HEK293 (cell line): Measurements from ENCODE around the gene DUSP1.

Source experiments
- CTCF ChIA-PET: fragments of 350-600 bp; formaldehyde crosslinking; extraction: SDS; loops from one replicate; lab custom pipeline; 2021; ENCODE audit warnings: antibody characterized with exemption; lab: Yijun Ruan, JAX
- POLR2A ChIA-PET: fragments of 300-600 bp; formaldehyde crosslinking; extraction: SDS; loops from one replicate; lab custom pipeline; 2020; ENCODE audit warnings: antibody characterized with exemption, inconsistent platforms; lab: Yijun Ruan, JAX
- H3K27ac ChIP-seq: fragments of 200-500 bp; sonication (Bioruptor generic); 2 replicates; pipeline ENCODE4 v1.5.1; 2014; ENCODE audit warnings: low read depth, low read length, control low read depth, inconsistent platforms; ENCODE audit errors: extremely low read depth
- H3K36me3 ChIP-seq, 2 experiments: fragments of 200-500 bp in 1 of 2; sonication (Bioruptor generic) in 1 of 2; 1 replicate in 1 of 2; 2 replicates in 1 of 2; pipeline ENCODE4 v1.5.1; 2014 to 2017; ENCODE audit warnings: inconsistent platforms in 2 of 2, low read length in 2 of 2; ENCODE audit not compliant: control insufficient read depth in 2 of 2, insufficient read depth in 1 of 2
- H3K4me1 ChIP-seq: fragments of 200-500 bp; sonication (Bioruptor generic); 2 replicates; pipeline ENCODE4 v1.5.1; 2014; ENCODE audit warnings: mild to moderate bottlenecking, low read length, inconsistent platforms; ENCODE audit not compliant: control insufficient read depth, insufficient read depth
- H3K4me3 ChIP-seq: 2 replicates; pipeline ENCODE4 v1.5.1; 2011; ENCODE audit warnings: low read depth, mild to moderate bottlenecking, control low read depth, low read length, moderate library complexity
- H3K9me3 ChIP-seq: fragments of 200-500 bp; sonication (Bioruptor generic); 2 replicates; pipeline ENCODE4 v1.5.1; 2014; ENCODE audit warnings: low read depth, low read length, inconsistent platforms; ENCODE audit not compliant: control insufficient read depth, insufficient read depth
- BCL11B ChIP-seq: fragments of 450-650 bp; formaldehyde crosslinking; IDR thresholded peaks from 2 replicates; pipeline ENCODE4 v1.5.1; 2016; ENCODE audit warnings: low read depth, missing biosample characterization, missing genetic modification characterization
- GLI4 ChIP-seq: fragments of 450-650 bp; formaldehyde crosslinking; IDR thresholded peaks from 2 replicates; pipeline ENCODE4 v1.5.1; 2016; ENCODE audit warnings: missing biosample characterization, missing genetic modification characterization
- GLIS1 ChIP-seq: fragments of 450-650 bp; formaldehyde crosslinking; IDR thresholded peaks from 2 replicates; pipeline ENCODE4 v1.5.1; 2016; ENCODE audit warnings: missing biosample characterization, missing genetic modification characterization
- KLF1 ChIP-seq: fragments of 450-650 bp; formaldehyde crosslinking; IDR thresholded peaks from 2 replicates; pipeline ENCODE4 v1.5.1; 2016; ENCODE audit warnings: missing biosample characterization, missing genetic modification characterization
- PRDM1 ChIP-seq: fragments of 450-650 bp; formaldehyde crosslinking; IDR thresholded peaks from 2 replicates; pipeline ENCODE4; 2016; ENCODE audit warnings: missing biosample characterization, missing genetic modification characterization
- SCRT1 ChIP-seq: fragments of 450-650 bp; formaldehyde crosslinking; IDR thresholded peaks from 2 replicates; pipeline ENCODE4 v1.5.1; 2016; ENCODE audit warnings: missing biosample characterization, missing genetic modification characterization, borderline replicate concordance
- SP2 ChIP-seq: fragments of 450-650 bp; formaldehyde crosslinking; IDR thresholded peaks from 2 replicates; pipeline ENCODE4 v1.5.1; 2016; ENCODE audit warnings: missing biosample characterization, missing genetic modification characterization
- ZBTB20 ChIP-seq: fragments of 450-650 bp; formaldehyde crosslinking; IDR thresholded peaks from 2 replicates; pipeline ENCODE4 v1.5.1; 2016; ENCODE audit warnings: missing biosample characterization, missing genetic modification characterization
- ZBTB48 ChIP-seq: fragments of 450-650 bp; formaldehyde crosslinking; IDR thresholded peaks from 2 replicates; pipeline ENCODE4 v1.5.1; 2016; ENCODE audit warnings: missing biosample characterization, missing genetic modification characterization
- ZBTB8A ChIP-seq: fragments of 450-650 bp; formaldehyde crosslinking; IDR thresholded peaks from 2 replicates; pipeline ENCODE4 v1.5.1; 2016; ENCODE audit warnings: missing biosample characterization, missing genetic modification characterization
- ZEB2 ChIP-seq: fragments of 450-650 bp; formaldehyde crosslinking; IDR thresholded peaks from 2 replicates; pipeline ENCODE4 v1.5.1; 2016; ENCODE audit warnings: missing biosample characterization, missing genetic modification characterization
- ZFP37 ChIP-seq: fragments of 450-650 bp; formaldehyde crosslinking; IDR thresholded peaks from 2 replicates; pipeline ENCODE4 v1.5.1; 2016; ENCODE audit warnings: missing biosample characterization, missing genetic modification characterization
- ZFP41 ChIP-seq: fragments of 450-650 bp; formaldehyde crosslinking; IDR thresholded peaks from 2 replicates; pipeline ENCODE4 v1.5.1; 2016; ENCODE audit warnings: missing biosample characterization, missing genetic modification characterization, borderline replicate concordance
- ZNF140 ChIP-seq: fragments of 450-650 bp; formaldehyde crosslinking; IDR thresholded peaks from 2 replicates; pipeline ENCODE4 v1.5.1; 2016; ENCODE audit warnings: missing biosample characterization, missing genetic modification characterization
- ZNF169 ChIP-seq: fragments of 450-650 bp; formaldehyde crosslinking; IDR thresholded peaks from 2 replicates; pipeline ENCODE4 v1.5.1; 2016; ENCODE audit warnings: missing biosample characterization, missing genetic modification characterization
- ZNF239 ChIP-seq: fragments of 450-650 bp; formaldehyde crosslinking; IDR thresholded peaks from 2 replicates; pipeline ENCODE4 v1.5.1; 2016; ENCODE audit warnings: missing biosample characterization, missing genetic modification characterization
- ZNF24 ChIP-seq: fragments of 450-650 bp; formaldehyde crosslinking; IDR thresholded peaks from 2 replicates; pipeline ENCODE4 v1.5.1; 2016; ENCODE audit warnings: missing biosample characterization, missing genetic modification characterization
- ZNF341 ChIP-seq: fragments of 450-650 bp; formaldehyde crosslinking; IDR thresholded peaks from 2 replicates; pipeline ENCODE4; 2016; ENCODE audit warnings: low read depth, missing biosample characterization, missing genetic modification characterization
- ZNF366 ChIP-seq: fragments of 450-650 bp; formaldehyde crosslinking; conservative IDR thresholded peaks from 2 replicates; pipeline ENCODE4 v1.5.1; 2016; ENCODE audit warnings: missing biosample characterization, missing genetic modification characterization
- ZNF37A ChIP-seq: fragments of 450-650 bp; IDR thresholded peaks from 2 replicates; pipeline ENCODE4 v1.5.1; 2018; ENCODE audit warnings: missing biosample characterization, missing genetic modification characterization
- ZNF404 ChIP-seq: fragments of 450-650 bp; formaldehyde crosslinking; IDR thresholded peaks from 2 replicates; pipeline ENCODE4 v1.5.1; 2017; ENCODE audit warnings: missing biosample characterization, missing genetic modification characterization
- ZNF510 ChIP-seq: fragments of 450-650 bp; formaldehyde crosslinking; IDR thresholded peaks from 2 replicates; pipeline ENCODE4 v1.5.1; 2018; ENCODE audit warnings: mild to moderate bottlenecking, missing genetic modification characterization, missing biosample characterization; ENCODE audit not compliant: insufficient replicate concordance
- ZNF549 ChIP-seq: fragments of 450-650 bp; IDR thresholded peaks from 2 replicates; pipeline ENCODE4 v1.5.1; 2018; ENCODE audit warnings: missing biosample characterization, missing genetic modification characterization, mild to moderate bottlenecking, inconsistent platforms, moderate library complexity
- ZNF76 ChIP-seq: fragments of 450-650 bp; formaldehyde crosslinking; IDR thresholded peaks from 2 replicates; pipeline ENCODE4; 2016; ENCODE audit warnings: low read depth, missing biosample characterization, missing genetic modification characterization, borderline replicate concordance
- ZNF791 ChIP-seq: fragments of 450-650 bp; formaldehyde crosslinking; IDR thresholded peaks from 2 replicates; pipeline ENCODE4 v1.5.1; 2016; ENCODE audit warnings: missing biosample characterization, missing genetic modification characterization
- ZNF830 ChIP-seq: fragments of 450-650 bp; IDR thresholded peaks from 2 replicates; pipeline ENCODE4 v1.5.0; 2018; ENCODE audit warnings: missing biosample characterization, missing genetic modification characterization, low read depth, mild to moderate bottlenecking, moderate library complexity
- ZSCAN23 ChIP-seq: fragments of 450-650 bp; formaldehyde crosslinking; IDR thresholded peaks from 2 replicates; pipeline ENCODE4 v1.5.1; 2016; ENCODE audit warnings: missing biosample characterization, missing genetic modification characterization
- TF ChIP-seq, protein P1 (sequence below): fragments of 450-650 bp; formaldehyde crosslinking; IDR thresholded peaks from 2 replicates; pipeline ENCODE4 v1.5.1; 2016; ENCODE audit warnings: missing biosample characterization, missing genetic modification characterization
- TF ChIP-seq, protein P2 (sequence below): fragments of 450-650 bp; formaldehyde crosslinking; IDR thresholded peaks from 2 replicates; pipeline ENCODE4 v1.5.1; 2016; ENCODE audit warnings: missing biosample characterization, missing genetic modification characterization
- TF ChIP-seq, protein P3 (sequence below): fragments of 450-650 bp; formaldehyde crosslinking; IDR thresholded peaks from 2 replicates; pipeline ENCODE4 v1.5.1; 2016; ENCODE audit warnings: missing biosample characterization, missing genetic modification characterization, borderline replicate concordance

DUSP1 gene, protein sequence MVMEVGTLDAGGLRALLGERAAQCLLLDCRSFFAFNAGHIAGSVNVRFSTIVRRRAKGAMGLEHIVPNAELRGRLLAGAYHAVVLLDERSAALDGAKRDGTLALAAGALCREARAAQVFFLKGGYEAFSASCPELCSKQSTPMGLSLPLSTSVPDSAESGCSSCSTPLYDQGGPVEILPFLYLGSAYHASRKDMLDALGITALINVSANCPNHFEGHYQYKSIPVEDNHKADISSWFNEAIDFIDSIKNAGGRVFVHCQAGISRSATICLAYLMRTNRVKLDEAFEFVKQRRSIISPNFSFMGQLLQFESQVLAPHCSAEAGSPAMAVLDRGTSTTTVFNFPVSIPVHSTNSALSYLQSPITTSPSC

DNA sequence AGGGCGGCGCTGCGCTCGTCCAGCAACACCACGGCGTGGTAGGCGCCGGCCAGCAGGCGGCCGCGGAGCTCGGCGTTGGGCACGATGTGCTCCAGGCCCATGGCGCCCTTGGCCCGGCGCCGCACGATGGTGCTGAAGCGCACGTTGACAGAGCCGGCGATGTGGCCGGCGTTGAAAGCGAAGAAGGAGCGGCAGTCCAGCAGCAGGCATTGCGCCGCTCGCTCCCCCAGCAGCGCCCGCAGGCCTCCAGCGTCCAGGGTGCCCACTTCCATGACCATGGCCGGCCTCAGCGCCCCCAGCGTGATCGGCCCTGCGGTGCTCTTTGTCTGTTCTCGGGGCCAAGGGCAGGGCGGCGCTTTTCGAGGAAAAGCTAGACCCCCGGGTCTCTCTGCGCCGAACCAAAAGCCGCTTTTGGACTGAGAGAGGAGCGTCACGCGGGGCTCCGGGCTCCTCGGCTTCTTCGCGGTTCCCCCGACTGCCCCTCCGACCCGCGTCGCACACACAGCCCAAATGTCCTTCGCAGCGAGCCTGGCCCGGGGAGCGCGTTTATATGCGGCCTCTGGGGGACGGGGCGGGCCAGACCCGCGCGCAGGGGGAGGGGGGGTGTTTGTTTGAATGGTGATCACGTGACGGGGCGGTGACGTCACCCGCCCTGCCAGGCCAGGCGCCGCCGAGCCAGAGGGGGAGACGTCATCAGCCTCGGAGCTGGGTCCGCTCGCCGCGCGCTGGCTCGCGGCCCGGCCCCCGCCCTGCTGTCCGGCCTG lies at the start of gene DUSP1:
TSS of gene DUSP1 (minus strand) at position 521 of the 764 bp plus-strand sequence. CDS start at position 278, 243 bp downstream.
- ChIA-PET CTCF (interaction anchor here (0.6 to 4.8 kb wide), 8 partner anchors 18 to 169 kb away, joined by 3 to 45 read pairs (median 5); no protein-coding TSS in a partner anchor), POLR2A (interaction anchor here (0.5 to 7.5 kb wide), 54 partner anchors 10 to 1625 kb away, joined by 3 to 89 read pairs (median 5); partner anchors contain the start of genes ERGIC1, RPL26L1 and STC2)
- peaks cover 19% of the 10 kb centered on the region; the same call in 1 of the 2 replicates for H3K4me1 ChIP-seq
- peaks cover 0 to 30% of the 10 kb centered on the region in 2 experiments; a peak in 1 of 3 replicates for H3K36me3 ChIP-seq
- no peaks in the 10 kb centered on the region for H3K9me3 ChIP-seq
- H3K4me3 ChIP-seq: peak within 1 kb of the TSS; percentile 89
- H3K27ac ChIP-seq: peak within 1 kb of the TSS; percentile 95
- TF ChIP-seq ZEB2: peak; percentile 65; the same call in 1 of the 2 replicates
- no peak for TF ChIP-seq ZNF140 (tag by site-specific recombination)
- TF ChIP-seq KLF1 (tag by site-specific recombination): peak; percentile 61
- 0 out of 2 replicates have a peak, but pooled peaks have one; percentile 53 for TF ChIP-seq GLI4 (tag by site-specific recombination)
- TF ChIP-seq, protein P1, sequence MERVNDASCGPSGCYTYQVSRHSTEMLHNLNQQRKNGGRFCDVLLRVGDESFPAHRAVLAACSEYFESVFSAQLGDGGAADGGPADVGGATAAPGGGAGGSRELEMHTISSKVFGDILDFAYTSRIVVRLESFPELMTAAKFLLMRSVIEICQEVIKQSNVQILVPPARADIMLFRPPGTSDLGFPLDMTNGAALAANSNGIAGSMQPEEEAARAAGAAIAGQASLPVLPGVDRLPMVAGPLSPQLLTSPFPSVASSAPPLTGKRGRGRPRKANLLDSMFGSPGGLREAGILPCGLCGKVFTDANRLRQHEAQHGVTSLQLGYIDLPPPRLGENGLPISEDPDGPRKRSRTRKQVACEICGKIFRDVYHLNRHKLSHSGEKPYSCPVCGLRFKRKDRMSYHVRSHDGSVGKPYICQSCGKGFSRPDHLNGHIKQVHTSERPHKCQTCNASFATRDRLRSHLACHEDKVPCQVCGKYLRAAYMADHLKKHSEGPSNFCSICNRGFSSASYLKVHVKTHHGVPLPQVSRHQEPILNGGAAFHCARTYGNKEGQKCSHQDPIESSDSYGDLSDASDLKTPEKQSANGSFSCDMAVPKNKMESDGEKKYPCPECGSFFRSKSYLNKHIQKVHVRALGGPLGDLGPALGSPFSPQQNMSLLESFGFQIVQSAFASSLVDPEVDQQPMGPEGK (tag by site-specific recombination): peak; percentile 83
- TF ChIP-seq ZFP37 (tag by site-specific recombination): peak; percentile 97
- TF ChIP-seq BCL11B (tag by site-specific recombination): 0 out of 2 replicates have a peak, but pooled peaks have one; percentile 36
- TF ChIP-seq ZNF37A (tag by site-specific recombination): peak; percentile 52; the same call in 1 of the 2 replicates
- no peak for TF ChIP-seq ZNF791 (tag by site-specific recombination)
- peak; percentile 21; the same call in 1 of the 2 replicates for TF ChIP-seq ZBTB48 (tag by site-specific recombination)
- TF ChIP-seq ZSCAN23: 0 out of 2 replicates have a peak, but pooled peaks have one; percentile 35
- peak; percentile 63; the same call in 1 of the 2 replicates for TF ChIP-seq ZNF24 (tag by site-specific recombination)
- peak; percentile 67; the same call in 1 of the 2 replicates for TF ChIP-seq ZFP41 (tag by site-specific recombination)
- 0 out of 2 replicates have a peak, but pooled peaks have one; percentile 38 for TF ChIP-seq ZNF404 (tag by site-specific recombination)
- no peak for TF ChIP-seq SCRT1
- no peak for TF ChIP-seq ZNF510 (tag by site-specific recombination)
- TF ChIP-seq, protein P2, sequence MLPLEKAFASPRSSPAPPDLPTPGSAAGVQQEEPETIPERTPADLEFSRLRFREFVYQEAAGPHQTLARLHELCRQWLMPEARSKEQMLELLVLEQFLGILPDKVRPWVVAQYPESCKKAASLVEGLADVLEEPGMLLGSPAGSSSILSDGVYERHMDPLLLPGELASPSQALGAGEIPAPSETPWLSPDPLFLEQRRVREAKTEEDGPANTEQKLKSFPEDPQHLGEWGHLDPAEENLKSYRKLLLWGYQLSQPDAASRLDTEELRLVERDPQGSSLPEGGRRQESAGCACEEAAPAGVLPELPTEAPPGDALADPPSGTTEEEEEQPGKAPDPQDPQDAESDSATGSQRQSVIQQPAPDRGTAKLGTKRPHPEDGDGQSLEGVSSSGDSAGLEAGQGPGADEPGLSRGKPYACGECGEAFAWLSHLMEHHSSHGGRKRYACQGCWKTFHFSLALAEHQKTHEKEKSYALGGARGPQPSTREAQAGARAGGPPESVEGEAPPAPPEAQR: peak; percentile 15; the same call in 1 of the 2 replicates
- TF ChIP-seq ZBTB20 (tag by site-specific recombination): peak; percentile 77
- TF ChIP-seq ZBTB8A (tag by site-specific recombination): peak; percentile 77
- TF ChIP-seq GLIS1: no peak
- TF ChIP-seq SP2 (tag by site-specific recombination): peak; percentile 55
- TF ChIP-seq PRDM1 (tag by site-specific recombination): no peak
- TF ChIP-seq, protein P3, sequence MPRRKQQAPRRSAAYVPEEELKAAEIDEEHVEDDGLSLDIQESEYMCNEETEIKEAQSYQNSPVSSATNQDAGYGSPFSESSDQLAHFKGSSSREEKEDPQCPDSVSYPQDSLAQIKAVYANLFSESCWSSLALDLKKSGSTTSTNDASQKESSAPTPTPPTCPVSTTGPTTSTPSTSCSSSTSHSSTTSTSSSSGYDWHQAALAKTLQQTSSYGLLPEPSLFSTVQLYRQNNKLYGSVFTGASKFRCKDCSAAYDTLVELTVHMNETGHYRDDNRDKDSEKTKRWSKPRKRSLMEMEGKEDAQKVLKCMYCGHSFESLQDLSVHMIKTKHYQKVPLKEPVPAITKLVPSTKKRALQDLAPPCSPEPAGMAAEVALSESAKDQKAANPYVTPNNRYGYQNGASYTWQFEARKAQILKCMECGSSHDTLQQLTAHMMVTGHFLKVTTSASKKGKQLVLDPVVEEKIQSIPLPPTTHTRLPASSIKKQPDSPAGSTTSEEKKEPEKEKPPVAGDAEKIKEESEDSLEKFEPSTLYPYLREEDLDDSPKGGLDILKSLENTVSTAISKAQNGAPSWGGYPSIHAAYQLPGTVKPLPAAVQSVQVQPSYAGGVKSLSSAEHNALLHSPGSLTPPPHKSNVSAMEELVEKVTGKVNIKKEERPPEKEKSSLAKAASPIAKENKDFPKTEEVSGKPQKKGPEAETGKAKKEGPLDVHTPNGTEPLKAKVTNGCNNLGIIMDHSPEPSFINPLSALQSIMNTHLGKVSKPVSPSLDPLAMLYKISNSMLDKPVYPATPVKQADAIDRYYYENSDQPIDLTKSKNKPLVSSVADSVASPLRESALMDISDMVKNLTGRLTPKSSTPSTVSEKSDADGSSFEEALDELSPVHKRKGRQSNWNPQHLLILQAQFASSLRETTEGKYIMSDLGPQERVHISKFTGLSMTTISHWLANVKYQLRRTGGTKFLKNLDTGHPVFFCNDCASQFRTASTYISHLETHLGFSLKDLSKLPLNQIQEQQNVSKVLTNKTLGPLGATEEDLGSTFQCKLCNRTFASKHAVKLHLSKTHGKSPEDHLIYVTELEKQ (tag by site-specific recombination): no peak; the same call in 1 of the 2 replicates
- no peak for TF ChIP-seq ZNF830
- TF ChIP-seq ZNF239: peak; percentile 61; the same call in 1 of the 2 replicates
- no peak for TF ChIP-seq ZNF549 (tag by site-specific recombination)
- no peak; the same call in 1 of the 2 replicates for TF ChIP-seq ZNF366
- peak; percentile 93 for TF ChIP-seq ZNF341 (tag by site-specific recombination)
- peak; percentile 69; the same call in 1 of the 2 replicates for TF ChIP-seq ZNF169 (tag by site-specific recombination)
- peak; percentile 60 for TF ChIP-seq ZNF76 (tag by site-specific recombination)
